Measurements from ENCODE around the gene HS3ST3B1.

Gene HS3ST3B1

DNA sequence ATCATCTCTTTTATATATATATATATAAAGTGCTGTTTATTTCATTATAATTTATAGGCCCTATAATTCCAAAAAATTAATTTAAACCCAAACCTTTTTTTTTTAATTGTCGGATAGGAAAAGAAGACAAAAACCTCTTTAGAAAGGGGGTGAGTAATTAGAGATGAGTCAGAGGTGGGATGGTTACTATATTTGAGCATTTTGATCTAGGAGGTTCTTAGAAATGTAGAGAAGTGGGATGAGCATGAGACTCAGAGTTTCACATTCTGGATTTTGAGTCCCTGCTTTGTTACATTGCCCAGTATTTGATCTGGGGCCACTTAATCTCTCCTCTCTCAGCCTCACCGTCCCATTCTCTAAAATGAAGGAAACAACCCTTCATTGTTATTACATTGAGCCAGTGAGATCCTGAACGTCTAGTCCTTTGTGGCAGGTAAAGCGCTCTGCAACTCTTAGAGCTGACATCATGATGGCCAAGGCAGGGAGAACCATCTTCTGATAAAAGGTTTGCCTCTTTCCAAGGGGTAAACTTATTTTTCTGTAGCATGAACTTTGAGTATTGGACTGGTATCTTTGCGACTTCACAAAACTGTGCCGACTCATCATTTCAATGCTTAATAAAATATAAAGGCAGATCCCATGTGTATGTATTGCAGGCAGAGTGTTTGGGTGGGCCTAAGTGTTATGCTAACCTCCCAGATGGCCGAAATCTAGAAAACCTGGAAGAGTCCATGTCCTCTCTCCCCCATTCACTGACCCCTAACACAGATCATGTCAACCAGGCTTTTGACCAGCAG, 21.3 kb downstream of the HS3ST3B1 start:
- no peak for DNase-seq

DNA sequence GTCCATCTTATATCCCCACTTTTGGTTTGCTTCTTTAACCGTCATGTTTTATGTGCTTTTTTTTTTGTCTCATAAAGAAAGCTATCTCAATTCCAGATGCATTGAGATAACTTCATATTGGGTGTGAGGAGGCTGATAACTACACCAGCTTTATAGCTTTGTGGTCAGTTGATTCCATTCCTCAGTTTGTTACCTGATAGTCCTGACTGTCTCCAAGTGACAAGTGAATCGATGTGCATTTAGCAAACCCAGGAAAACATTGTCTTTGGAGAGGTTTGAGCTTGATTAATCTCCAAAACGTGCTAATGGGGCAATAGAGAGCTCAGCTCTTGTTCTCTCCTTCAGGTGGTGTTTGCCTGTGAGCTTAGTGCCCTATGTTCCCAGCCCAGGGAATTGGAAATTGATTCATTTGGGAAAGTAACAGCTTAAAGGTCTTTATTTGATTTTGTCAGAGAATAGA, 22.7 kb downstream of the HS3ST3B1 start:
- DNase-seq = no peak

- no peak for DNase-seq
Observed at GRCh38 chr17:14325618-14326167, 24.8 kb downstream of the HS3ST3B1 start.

GRCh38 chr17:14329900-14330491, 29.1 kb downstream of the HS3ST3B1 start:
- no peak for DNase-seq

DNA sequence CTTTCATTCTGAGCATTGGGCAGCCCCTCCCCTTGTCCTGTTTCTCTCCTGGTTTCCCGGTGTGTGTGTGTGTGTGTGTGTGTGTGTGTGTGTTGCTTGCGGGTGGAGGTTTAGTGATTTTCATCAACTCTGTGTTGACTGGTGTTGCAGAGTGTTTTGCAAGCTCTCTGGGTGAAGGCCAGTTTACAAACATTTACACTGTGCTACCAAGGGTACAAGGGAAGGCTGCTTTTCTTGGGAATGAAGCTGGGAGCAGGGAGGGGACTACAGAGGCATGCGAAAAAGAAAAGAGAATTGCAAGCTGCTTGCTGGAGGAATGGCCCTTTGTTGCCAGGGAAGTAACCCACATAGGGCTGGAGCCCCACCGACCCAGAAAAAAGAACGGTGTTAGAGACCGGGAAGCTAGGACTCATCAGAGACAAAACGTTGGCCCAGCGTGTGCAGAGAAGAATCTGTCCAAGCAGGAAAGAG, 29.6 kb downstream of the HS3ST3B1 start:
- no peak for DNase-seq

GRCh38 chr17:14331225-14331981, 30.5 kb downstream of the HS3ST3B1 start:
- DNase-seq = no peak

GRCh38 chr17:14331982-14332298, 31.1 kb downstream of the HS3ST3B1 start:
- DNase-seq = no peak

GRCh38 chr17:14332331-14332730, 31.4 kb downstream of the HS3ST3B1 start:
- no peak for DNase-seq

DNA sequence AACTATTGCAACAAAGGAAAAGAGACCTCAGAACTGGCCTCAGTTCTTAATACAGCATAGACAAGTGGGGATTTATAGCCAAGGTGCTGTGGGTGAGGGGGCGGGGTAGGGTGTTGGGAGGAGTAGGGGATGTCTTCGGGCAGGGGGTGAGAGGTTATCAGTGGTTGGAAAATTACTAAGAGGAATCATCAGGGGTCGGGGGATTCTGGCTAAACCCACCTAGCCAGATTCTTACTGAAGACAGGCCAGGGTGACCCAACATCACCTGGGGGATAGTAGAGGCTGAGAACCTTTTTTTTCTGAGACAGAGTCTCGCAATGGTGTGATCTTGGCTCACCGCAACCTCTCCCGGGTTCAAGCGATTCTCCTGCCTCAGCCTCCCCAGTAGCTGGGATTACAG, 32.6 kb downstream of the HS3ST3B1 start:
- no peak for DNase-seq

DNA sequence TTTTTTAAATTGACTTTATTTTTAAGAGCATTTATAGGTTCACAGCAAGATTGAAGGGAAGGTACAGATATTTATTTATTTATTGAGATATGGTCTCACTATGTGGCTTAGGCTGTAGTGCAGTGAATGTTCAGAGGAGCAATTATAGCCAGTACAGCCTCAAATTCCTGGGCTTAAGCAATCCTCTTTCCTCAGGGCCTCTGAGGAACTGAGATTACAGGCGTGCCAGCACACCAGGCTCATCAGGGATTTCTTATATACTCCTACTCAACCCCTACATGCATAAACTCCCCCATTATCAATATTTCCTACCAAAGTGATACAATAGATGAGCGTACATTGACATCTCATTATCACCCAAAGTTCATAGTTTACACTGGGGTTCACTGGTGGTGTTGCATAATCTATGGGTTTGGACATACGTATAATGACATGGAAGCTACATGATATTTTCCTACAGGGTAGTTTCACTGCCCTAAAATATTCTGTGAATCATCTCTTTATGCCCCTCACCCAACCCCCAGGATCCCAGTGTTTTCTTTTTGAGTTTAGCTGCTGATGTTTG, 33.5 kb downstream of the HS3ST3B1 start:
- DNase-seq = no peak

DNA sequence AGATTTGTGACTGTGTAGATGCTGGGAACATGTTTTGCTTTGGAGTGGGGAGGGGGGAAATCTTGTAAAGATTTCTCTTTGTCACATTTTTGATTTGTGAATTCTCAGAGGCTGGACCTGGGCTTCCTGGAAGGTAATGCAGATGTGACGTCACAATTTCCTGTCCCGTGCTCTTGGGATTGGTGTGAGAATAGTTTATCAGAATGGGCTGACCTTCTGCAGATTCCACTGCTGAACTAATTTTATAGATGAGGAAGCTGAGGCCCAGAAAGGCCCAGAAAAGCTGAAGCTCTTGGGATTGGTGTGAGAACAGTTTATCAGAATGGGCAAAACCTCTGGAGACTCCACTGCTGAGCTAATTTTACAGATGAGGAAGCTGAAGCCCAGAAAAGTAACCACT, 34.0 kb downstream of the HS3ST3B1 start:
- DNase-seq = no peak

DNA sequence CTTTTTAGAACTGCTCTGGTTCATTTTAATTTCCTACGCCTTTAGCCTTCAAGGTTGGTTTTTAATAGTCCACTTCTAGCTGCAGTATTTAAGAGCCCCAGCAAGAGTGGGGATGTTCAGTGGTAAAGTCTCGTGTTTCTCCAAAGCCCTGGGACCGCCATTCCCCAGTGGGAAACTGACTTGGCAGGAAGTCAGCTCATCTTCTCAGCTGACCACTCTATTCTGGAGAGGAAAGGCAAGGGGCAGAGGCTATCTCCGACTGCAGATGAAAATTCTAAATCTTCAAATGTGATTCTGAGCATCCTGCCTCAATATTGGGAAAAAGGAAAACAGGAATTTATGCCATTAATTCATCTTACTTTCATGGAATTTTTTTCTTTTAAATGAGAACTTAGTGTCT, 35.5 kb downstream of the HS3ST3B1 start:
- no peak for DNase-seq

GRCh38 chr17:14337596-14338079, 36.8 kb downstream of the HS3ST3B1 start:
- no peak for DNase-seq

DNA sequence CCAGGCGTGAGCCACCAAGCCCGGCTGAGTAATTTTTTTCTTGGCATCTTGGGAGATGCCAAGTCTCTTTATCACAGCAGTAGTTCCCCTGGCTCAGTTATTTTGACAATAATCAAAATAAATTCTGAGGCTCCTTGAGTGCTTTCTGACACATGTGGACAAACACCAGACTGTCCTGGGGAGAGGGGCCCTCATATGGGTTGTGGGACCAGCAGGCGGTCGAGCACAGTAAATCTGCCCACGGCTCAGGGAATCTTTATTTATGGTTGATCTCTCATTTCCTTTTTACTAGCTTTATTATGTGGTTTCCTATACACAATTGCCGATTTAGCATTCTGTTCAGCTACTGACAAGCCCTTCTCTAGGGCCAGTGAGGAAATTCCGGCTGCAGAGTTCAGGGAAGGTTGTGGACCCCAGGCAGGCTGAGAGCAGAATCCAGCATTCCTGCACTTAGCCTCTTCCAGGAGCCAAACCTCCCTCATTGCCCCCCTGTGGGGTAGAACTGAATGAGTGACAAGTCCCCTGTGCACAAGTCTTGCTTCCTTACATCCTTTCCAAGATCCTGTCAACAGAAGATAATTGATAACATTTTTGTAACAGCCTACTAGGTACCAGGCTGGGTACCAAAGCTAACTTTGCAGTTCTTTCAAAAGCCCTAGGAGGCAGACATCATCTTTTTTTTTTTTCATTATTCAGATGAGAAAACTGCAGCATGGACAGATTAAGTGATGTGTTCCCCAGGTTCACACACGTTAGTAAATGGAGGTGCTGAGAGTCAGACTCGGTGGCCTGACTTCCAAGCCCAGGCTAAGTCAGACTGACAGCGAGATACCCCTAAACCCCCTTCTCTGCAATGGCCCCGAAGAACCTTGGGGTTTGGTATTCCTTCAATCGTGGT, 40.2 kb downstream of the HS3ST3B1 start:
- DNase-seq = no peak

DNA sequence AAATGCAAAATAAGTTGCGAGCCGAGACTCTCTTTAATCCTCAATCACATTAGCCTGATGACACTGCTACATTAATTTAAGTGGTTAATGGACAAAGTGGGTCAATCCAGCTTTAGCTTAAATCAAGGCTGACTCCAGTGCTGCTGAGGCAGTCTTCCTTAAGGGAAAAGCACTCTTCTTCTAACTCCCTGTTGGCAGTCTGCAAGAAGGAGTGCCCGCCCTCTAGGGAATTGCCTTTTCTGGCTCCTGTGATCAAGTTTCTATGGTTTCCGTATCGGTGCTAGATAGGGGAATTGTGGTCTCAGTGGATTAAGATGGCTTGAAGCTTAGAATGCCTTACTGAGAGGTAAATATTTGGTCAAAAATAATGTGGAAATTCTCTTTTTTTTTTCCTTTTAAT, 41.0 kb downstream of the HS3ST3B1 start:
- DNase-seq = no peak

DNA sequence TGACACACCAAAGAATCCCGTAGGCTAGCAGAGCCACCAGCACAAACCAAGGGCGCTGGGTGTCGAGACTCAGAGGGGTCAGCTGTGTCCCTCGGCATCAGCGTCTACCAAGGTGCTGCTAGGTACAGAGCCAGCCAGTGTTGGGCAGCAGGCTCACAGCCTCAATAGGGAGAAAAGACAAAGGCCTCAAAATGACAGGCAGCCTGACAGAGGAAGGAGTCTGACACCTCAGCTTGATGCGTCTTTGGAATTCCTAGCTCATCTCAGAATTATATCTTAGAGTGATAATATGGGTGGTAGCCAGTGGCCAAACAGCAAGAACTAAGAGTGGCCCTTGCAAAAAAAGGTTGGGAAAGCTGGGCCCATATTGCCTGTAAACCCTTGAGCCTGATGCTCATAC, 45.9 kb downstream of the HS3ST3B1 start:
- DNase-seq = no peak

DNA sequence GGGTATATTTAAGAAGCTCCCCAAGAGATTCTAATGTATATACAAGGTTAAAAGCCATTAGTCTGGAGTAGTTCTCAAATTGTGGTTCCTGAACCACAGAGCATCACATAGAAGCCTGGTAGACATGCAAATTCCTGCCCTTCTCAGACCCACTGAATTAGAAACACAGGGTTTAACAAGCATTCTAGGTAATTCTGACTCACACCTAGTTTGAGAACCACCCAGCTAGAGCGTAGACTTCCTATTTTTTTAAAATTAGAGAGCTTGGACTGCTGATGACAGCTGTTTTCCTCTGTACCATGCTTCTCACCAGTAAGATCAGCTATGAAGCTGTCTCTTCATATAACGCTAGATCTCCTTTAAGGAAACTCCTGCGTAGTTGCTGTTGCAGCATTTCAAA, 50.6 kb downstream of the HS3ST3B1 start:
- DNase-seq = no peak

GRCh38 chr17:14352136-14352535, 51.3 kb downstream of the HS3ST3B1 start:
- DNase-seq = no peak

DNA sequence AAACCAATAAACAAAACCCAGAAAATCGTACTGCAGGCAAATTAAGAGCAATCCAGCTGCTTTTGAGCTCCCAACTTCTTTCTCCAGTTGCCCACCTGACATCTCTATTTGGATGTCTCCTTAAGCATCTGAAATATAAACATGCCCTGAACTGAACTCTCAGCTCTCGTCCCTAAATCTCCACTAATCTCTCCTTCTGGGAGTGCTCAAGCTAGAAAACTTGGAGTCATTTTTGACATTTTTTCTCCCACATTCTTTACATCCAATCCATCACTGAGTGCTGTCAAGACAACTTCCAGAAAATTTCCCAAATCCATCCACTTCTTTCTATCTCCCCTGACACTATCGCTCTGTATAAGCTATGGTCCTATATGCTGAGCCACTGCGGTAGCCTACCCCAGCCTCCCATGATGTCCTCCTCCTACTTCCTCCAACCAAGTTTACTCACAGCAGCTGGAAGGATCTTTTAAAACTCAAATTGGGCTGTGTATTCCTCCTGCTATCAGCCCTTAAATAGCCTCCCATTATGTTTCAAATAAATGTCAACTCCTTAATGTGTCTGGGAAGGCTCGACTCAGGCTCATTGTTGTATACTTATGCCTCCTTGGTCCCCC, 53.1 kb downstream of the HS3ST3B1 start:
- no peak for DNase-seq

- DNase-seq = no peak
Observed at GRCh38 chr17:14354807-14355206, 53.9 kb downstream of the HS3ST3B1 start.

DNA sequence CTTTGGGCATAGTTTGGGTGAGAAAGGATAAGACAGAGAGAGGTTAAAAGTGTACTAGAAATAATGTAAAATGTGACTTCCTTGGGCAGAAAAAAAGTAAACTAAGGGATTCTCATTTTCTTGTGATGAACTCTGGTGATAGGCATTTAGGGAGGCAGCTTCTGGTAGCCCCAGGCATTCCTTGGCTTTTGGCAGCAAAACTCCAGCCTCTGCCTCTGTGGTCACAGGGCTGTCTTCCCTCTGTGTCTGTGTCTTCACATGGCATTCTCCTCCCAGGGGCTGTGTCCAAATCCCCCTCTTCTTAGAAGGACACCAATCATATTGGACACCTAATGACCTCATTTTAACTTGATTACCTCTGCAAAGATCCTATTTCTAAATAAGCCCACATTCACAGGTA, 54.7 kb downstream of the HS3ST3B1 start:
- no peak for DNase-seq
